Peyer's patch (tissue), 4 donors: ENCODE results near the gene PELI2. TPM values are rescaled to one million over a fixed set of nuclear protein-coding genes. Genes with fewer than 3 reads are reported as not detected.

ENCODE experiments used
- DNase-seq, 3 donors: peaks; one replicate each; pipeline ENCODE4 v3.0.0-alpha.2; 2017 to 2019
- H3K27ac ChIP-seq, 4 donors: fragments of 200-600 bp; sonication (generic); one replicate each; pipeline ENCODE4 v1.5.1; 2016 to 2019
- H3K27me3 ChIP-seq, 2 donors: fragments of 200-600 bp; sonication (generic); one replicate each; pipeline ENCODE4 v1.5.1; 2019
- H3K36me3 ChIP-seq, 3 donors: fragments of 200-600 bp; sonication (generic); one replicate each; pipeline ENCODE4 v1.5.1; 2016 to 2019
- H3K4me1 ChIP-seq, 4 donors: fragments of 200-600 bp; sonication (generic); one replicate each; pipeline ENCODE4 v1.5.1; 2016 to 2019
- H3K4me3 ChIP-seq, 4 donors: fragments of 200-600 bp; sonication (generic); 1 replicate in 3 of 4; 2 replicates in 1 of 4; pipeline ENCODE4 v1.5.1; 2016 to 2019; ENCODE audit warnings: mild to moderate bottlenecking in 1 of 4
- H3K9me3 ChIP-seq, 4 donors: fragments of 200-600 bp; sonication (generic); one replicate each; pipeline ENCODE4 v1.5.1; 2016 to 2019; ENCODE audit warnings: mild to moderate bottlenecking in 1 of 4
- CTCF ChIP-seq, 6 experiments: fragments of 450-650 bp in 4 of 6; fragments of 200-600 bp in 2 of 6; sonication (generic) in 1 of 6; IDR thresholded peaks; one replicate each; pipeline ENCODE4 v1.5.1; 2017 to 2019; ENCODE audit warnings: antibody characterized with exemption in 6 of 6, mild to moderate bottlenecking in 3 of 6, moderate library complexity in 1 of 6
- POLR2A ChIP-seq, 2 donors: fragments of 450-650 bp; IDR thresholded peaks; one replicate each; pipeline ENCODE4 v1.5.1; 2017; ENCODE audit warnings: antibody characterized with exemption in 2 of 2, mild to moderate bottlenecking in 2 of 2, moderate library complexity in 2 of 2
- total RNA-seq, 4 donors: library from RNA; depleted of rRNA; stranded (reverse); fragments of >200 nt; gene quantifications; one replicate each; pipeline ENCODE4 v1.1.0, GENCODE V29; 2016

Gene PELI2
- total RNA-seq, 4 donors from 2014 or later = 15.2 to 28.9 (median 18.6) TPM

GRCh38 chr14:56173365-56173922 lies 55.2 kb downstream of the PELI2 start:
- no peaks in the 10 kb centered on the region for H3K36me3 ChIP-seq
- no peak for DNase-seq
- no peak overlapping the region for H3K4me3 ChIP-seq
- no peak overlapping the region for H3K27ac ChIP-seq
- TF ChIP-seq CTCF (IDR thresholded peaks at IDR 0.05) = no peak
- no peak for TF ChIP-seq POLR2A (IDR thresholded peaks at IDR 0.05)
- H3K4me1 ChIP-seq = peaks cover 0 to 13% (median 4%) of the 10 kb centered on the region in 4 donors
- H3K9me3 ChIP-seq = no peaks in the 10 kb centered on the region
- no peaks in the 10 kb centered on the region for H3K27me3 ChIP-seq

GRCh38 chr14:56175773-56176172 lies 57.6 kb downstream of the PELI2 start:
- Histone ChIP-seq H3K27ac (no peak overlapping the region), H3K9me3 (no peaks in the 10 kb centered on the region), H3K4me3 (no peak overlapping the region), H3K27me3 (no peaks in the 10 kb centered on the region), H3K4me1 (peaks cover 0 to 13% (median 4%) of the 10 kb centered on the region in 4 donors), H3K36me3 (no peaks in the 10 kb centered on the region)
- no peak for TF ChIP-seq CTCF (IDR thresholded peaks at IDR 0.05)
- no peak for TF ChIP-seq POLR2A (IDR thresholded peaks at IDR 0.05)
- no peak for DNase-seq

- Histone ChIP-seq H3K9me3 (no peaks in the 10 kb centered on the region), H3K4me3 (no peak overlapping the region), H3K27ac (no peak overlapping the region), H3K36me3 (no peaks in the 10 kb centered on the region), H3K4me1 (peaks cover 0 to 13% (median 4%) of the 10 kb centered on the region in 4 donors), H3K27me3 (no peaks in the 10 kb centered on the region)
- DNase-seq = no peak
- TF ChIP-seq POLR2A (IDR thresholded peaks at IDR 0.05) (no peak), CTCF (IDR thresholded peaks at IDR 0.05) (no peak)
Observed at GRCh38 chr14:56176530-56176929, 58.3 kb downstream of the PELI2 start.

GRCh38 chr14:56177036-56177435 lies 58.8 kb downstream of the PELI2 start:
- TF ChIP-seq CTCF (IDR thresholded peaks at IDR 0.05) (no peak), POLR2A (IDR thresholded peaks at IDR 0.05) (no peak)

GRCh38 chr14:56180754-56181542 lies 62.7 kb downstream of the PELI2 start:
- Histone ChIP-seq H3K36me3 (no peaks in the 10 kb centered on the region), H3K27ac (no peak overlapping the region), H3K4me1 (no peaks in the 10 kb centered on the region), H3K27me3 (no peaks in the 10 kb centered on the region), H3K9me3 (no peaks in the 10 kb centered on the region), H3K4me3 (no peak overlapping the region)
- DNase-seq = no peak
- TF ChIP-seq POLR2A (IDR thresholded peaks at IDR 0.05) = no peak
- no peak for TF ChIP-seq CTCF (IDR thresholded peaks at IDR 0.05)

More at GRCh38 chr14:56177036-56177435, 58.8 kb downstream of the PELI2 start:
- H3K36me3 ChIP-seq = no peaks in the 10 kb centered on the region
- H3K4me1 ChIP-seq = peaks cover 0 to 10% (median 4%) of the 10 kb centered on the region in 4 donors
- no peak overlapping the region for H3K4me3 ChIP-seq
- no peaks in the 10 kb centered on the region for H3K9me3 ChIP-seq
- H3K27ac ChIP-seq = no peak overlapping the region
- DNase-seq = no peak
- H3K27me3 ChIP-seq = no peaks in the 10 kb centered on the region
